Measurements from ENCODE around the gene HBS1L.

- TF ChIP-seq CTCF (IDR thresholded peaks at IDR 0.05) = no peak
- no peak for TF ChIP-seq POLR2A (IDR thresholded peaks at IDR 0.05)
Measured at GRCh38 chr6:134951494-134952263, 102.9 kb downstream of the HBS1L start.
